HL-60 (cell line): ENCODE data around the gene CA6.

Experiments used
- DNase-seq, 2 experiments: peaks; one replicate each; pipeline ENCODE4 v3.0.0-alpha.2; 2010 to 2020; ENCODE audit warnings: low read depth in 1 of 2, low spot score in 1 of 2
- H3K27ac ChIP-seq: fragments of 250-450 bp; sonication (Bioruptor Pico); replicated peaks from 2 replicates; pipeline ENCODE4 v1.5.1; 2020; ENCODE audit warnings: mild to moderate bottlenecking, moderate library complexity
- H3K27me3 ChIP-seq: fragments of 250-450 bp; sonication (Bioruptor Pico); 2 replicates; pipeline ENCODE4 v1.5.1; 2021; ENCODE audit warnings: mild to moderate bottlenecking, moderate library complexity; ENCODE audit not compliant: insufficient read depth, poor library complexity, severe bottlenecking
- H3K4me3 ChIP-seq: replicated peaks from 2 replicates; pipeline ENCODE4 v1.5.1; 2011; ENCODE audit warnings: mild to moderate bottlenecking, control low read depth, low read length; ENCODE audit not compliant: insufficient read depth
- GABPA ChIP-seq: IDR thresholded peaks from 2 replicates; pipeline ENCODE4 v1.6.1; 2012; ENCODE audit warnings: low read depth
- POLR2AphosphoS5 ChIP-seq: IDR thresholded peaks from 2 replicates; pipeline ENCODE4 v1.6.1; 2012; ENCODE audit warnings: low read depth
- SPI1 ChIP-seq: IDR thresholded peaks from 2 replicates; pipeline ENCODE4 v1.6.1; 2012; ENCODE audit warnings: low read depth, mild to moderate bottlenecking, borderline replicate concordance
- TF ChIP-seq, protein P1 (sequence below): IDR thresholded peaks from one replicate; pipeline ENCODE4 v1.5.1; 2011; ENCODE audit warnings: low read length, control low read depth, inconsistent platforms; ENCODE audit not compliant: insufficient read depth
- TF ChIP-seq, protein P2 (sequence below): IDR thresholded peaks from 2 replicates; pipeline ENCODE4 v1.6.1; 2012; ENCODE audit warnings: low read depth; ENCODE audit not compliant: insufficient replicate concordance

CA6 gene

DNA sequence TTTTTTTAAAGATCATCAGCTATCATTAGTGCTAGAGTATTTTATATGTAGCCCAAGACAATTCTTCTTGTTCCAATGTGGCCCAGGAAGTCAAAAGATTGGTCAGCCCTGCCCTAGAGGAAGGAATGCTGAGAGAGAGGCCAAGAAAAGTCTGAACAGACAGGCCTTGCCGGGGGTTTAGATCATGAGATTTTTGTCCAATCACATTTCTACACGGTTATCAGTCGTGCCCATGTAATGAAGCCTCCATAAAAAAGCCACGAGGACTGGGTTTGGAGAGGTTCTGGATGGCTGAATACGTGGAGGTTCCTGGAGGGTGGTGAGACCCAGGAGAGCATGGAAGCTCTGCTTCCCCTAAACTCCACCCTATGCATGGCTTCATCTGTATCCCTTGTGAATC, 42.9 kb upstream of the CA6 start:
- no peak overlapping the region for H3K27ac ChIP-seq
- H3K4me3 ChIP-seq = no peak overlapping the region
- H3K27me3 ChIP-seq = no peaks in the 10 kb centered on the region
- DNase-seq = no peak
- TF ChIP-seq, protein P1, sequence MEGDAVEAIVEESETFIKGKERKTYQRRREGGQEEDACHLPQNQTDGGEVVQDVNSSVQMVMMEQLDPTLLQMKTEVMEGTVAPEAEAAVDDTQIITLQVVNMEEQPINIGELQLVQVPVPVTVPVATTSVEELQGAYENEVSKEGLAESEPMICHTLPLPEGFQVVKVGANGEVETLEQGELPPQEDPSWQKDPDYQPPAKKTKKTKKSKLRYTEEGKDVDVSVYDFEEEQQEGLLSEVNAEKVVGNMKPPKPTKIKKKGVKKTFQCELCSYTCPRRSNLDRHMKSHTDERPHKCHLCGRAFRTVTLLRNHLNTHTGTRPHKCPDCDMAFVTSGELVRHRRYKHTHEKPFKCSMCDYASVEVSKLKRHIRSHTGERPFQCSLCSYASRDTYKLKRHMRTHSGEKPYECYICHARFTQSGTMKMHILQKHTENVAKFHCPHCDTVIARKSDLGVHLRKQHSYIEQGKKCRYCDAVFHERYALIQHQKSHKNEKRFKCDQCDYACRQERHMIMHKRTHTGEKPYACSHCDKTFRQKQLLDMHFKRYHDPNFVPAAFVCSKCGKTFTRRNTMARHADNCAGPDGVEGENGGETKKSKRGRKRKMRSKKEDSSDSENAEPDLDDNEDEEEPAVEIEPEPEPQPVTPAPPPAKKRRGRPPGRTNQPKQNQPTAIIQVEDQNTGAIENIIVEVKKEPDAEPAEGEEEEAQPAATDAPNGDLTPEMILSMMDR = no peak
- no peak for TF ChIP-seq GABPA
- TF ChIP-seq POLR2AphosphoS5 = no peak
- no peak for TF ChIP-seq SPI1
- TF ChIP-seq, protein P2, sequence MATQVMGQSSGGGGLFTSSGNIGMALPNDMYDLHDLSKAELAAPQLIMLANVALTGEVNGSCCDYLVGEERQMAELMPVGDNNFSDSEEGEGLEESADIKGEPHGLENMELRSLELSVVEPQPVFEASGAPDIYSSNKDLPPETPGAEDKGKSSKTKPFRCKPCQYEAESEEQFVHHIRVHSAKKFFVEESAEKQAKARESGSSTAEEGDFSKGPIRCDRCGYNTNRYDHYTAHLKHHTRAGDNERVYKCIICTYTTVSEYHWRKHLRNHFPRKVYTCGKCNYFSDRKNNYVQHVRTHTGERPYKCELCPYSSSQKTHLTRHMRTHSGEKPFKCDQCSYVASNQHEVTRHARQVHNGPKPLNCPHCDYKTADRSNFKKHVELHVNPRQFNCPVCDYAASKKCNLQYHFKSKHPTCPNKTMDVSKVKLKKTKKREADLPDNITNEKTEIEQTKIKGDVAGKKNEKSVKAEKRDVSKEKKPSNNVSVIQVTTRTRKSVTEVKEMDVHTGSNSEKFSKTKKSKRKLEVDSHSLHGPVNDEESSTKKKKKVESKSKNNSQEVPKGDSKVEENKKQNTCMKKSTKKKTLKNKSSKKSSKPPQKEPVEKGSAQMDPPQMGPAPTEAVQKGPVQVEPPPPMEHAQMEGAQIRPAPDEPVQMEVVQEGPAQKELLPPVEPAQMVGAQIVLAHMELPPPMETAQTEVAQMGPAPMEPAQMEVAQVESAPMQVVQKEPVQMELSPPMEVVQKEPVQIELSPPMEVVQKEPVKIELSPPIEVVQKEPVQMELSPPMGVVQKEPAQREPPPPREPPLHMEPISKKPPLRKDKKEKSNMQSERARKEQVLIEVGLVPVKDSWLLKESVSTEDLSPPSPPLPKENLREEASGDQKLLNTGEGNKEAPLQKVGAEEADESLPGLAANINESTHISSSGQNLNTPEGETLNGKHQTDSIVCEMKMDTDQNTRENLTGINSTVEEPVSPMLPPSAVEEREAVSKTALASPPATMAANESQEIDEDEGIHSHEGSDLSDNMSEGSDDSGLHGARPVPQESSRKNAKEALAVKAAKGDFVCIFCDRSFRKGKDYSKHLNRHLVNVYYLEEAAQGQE = no peak

DNA sequence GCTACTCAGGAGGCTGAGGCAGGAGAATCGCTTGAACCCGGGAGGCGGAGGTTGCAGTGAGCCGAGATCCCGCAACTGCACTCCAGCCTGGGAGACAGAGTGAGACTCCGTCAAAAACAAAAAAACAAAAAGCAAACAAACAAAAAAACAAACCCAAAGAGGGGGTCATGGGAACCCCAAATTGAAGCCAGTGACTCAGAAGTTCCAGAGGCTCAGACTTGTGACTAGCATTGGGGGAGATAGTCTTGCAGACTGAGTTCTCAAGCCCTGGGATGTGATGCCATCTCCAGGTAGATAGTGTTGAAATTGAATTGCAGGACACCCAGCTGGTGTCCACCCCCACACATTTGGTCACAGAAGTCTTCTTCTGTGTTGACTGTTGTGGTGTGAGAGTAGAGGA, 42.3 kb upstream of the CA6 start:
- Histone ChIP-seq H3K27ac (no peak overlapping the region), H3K4me3 (no peak overlapping the region), H3K27me3 (no peaks in the 10 kb centered on the region)
- TF ChIP-seq SPI1 (no peak), POLR2AphosphoS5 (no peak)
- TF ChIP-seq, protein P2 = no peak
- peak; percentile 33 to 71 for DNase-seq

DNA sequence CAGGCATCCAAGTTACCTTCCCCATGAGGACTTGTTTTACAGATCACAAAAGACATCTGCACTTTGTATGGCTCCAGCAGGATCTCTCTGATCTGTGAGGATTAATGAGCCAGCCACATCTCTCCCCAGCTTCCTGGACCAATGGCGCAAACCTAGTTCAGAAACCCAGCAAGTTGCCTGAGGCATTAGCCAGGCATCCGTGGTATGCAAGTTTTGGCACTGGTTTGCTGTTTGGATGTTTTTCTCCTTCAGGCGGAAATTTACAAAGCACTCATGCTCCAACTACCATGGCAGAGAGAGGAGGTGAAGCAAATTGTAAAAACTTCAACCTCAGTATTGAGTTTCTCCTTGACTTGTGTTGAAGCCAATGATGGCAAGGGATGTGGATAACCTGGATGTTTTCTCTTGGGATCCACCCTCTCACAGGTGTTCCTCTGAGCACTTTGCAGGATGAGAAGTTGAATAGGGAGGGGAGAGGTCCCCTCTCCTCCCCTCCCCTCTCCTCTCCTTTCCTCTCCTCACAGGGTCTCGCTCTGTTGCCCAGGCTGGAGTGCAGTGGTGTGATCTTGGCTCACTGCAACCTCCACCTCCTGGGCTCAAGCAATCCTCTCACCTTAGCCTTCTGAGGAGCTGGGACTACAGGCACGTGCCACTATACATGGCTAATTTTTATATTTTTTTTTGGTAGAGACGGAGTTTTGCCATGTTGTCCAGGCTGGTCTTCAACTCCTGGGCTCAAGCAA, 41.6 kb upstream of the CA6 start:
- H3K4me3 ChIP-seq = no peak overlapping the region
- no peak for DNase-seq
- no peaks in the 10 kb centered on the region for H3K27me3 ChIP-seq
- no peak overlapping the region for H3K27ac ChIP-seq
- TF ChIP-seq, protein P2 = no peak
- TF ChIP-seq, protein P1 = no peak
- TF ChIP-seq POLR2AphosphoS5 = no peak
- TF ChIP-seq SPI1 = no peak
- no peak for TF ChIP-seq GABPA
